Measurements from ENCODE around the gene KATNB1. TPM values are rescaled to one million over a fixed set of nuclear protein-coding genes. Genes with fewer than 3 reads are reported as not detected.

The KATNB1 gene
- total RNA-seq, 3 donors from 2014 or later (not counting 1 experiment from before 2014, with no cell fraction given), result 23.6 to 34.3 (median 29.7) TPM

DNA sequence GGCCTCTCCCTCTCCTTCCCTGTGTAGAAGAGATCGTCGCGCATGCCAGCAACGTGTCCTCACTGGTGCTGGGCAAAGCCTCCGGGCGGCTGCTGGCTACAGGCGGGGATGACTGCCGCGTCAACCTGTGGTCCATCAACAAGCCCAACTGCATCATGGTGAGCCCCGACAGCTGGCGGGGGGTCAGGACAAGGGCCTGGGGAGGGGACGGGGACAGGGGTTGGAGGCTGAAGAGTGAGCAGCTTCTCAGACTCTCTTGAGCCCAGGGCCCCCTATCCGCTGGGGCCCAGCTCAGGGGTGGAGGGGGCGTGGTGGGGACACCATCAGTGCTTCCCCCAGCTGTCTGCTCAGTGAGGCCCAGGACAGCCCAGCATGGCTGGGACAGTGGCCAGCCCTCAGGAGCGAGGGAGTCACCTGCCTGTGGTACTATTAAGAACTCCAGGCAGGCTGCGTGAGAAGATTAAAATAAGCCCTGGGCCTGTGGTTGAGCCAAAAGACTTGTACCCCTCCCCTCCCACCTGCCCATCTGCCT is 6.2 kb downstream of the KATNB1 start:
- Mint-ChIP-seq H3K9me3 (no peaks in the 10 kb centered on the region), H3K27ac (no peak overlapping the region), H3K4me1 (peaks cover 14 to 16% of the 10 kb centered on the region in 2 donors), H3K4me3 (no peak overlapping the region), H3K27me3 (ENCODE audit: low read depth in 2 of 2) (no peaks in the 10 kb centered on the region), H3K36me3 (no peaks in the 10 kb centered on the region)
- H3K9me3 ChIP-seq (ENCODE audit: control insufficient read depth, insufficient read depth, low read length), result no peaks in the 10 kb centered on the region
- peaks cover 6% of the 10 kb centered on the region for H3K4me1 ChIP-seq (ENCODE audit: control insufficient read depth, insufficient read depth, low read length)
- 96% methylated on average over 16 of the region's 16 CpGs for WGBS (ENCODE audit: insufficient coverage)
- intact Hi-C loops (cut with micrococcal nuclease), result no loop called here
- no peaks in the 10 kb centered on the region for H3K27me3 ChIP-seq (ENCODE audit: control insufficient read depth, insufficient read depth, low read length)
- H3K36me3 ChIP-seq (ENCODE audit: control insufficient read depth, insufficient read depth, low read length), result peaks cover 6% of the 10 kb centered on the region
- H3K27ac ChIP-seq (ENCODE audit: low read length), result no peak overlapping the region
- DNase-seq (no peak), ATAC-seq (no peak)
- TF ChIP-seq, protein P1, sequence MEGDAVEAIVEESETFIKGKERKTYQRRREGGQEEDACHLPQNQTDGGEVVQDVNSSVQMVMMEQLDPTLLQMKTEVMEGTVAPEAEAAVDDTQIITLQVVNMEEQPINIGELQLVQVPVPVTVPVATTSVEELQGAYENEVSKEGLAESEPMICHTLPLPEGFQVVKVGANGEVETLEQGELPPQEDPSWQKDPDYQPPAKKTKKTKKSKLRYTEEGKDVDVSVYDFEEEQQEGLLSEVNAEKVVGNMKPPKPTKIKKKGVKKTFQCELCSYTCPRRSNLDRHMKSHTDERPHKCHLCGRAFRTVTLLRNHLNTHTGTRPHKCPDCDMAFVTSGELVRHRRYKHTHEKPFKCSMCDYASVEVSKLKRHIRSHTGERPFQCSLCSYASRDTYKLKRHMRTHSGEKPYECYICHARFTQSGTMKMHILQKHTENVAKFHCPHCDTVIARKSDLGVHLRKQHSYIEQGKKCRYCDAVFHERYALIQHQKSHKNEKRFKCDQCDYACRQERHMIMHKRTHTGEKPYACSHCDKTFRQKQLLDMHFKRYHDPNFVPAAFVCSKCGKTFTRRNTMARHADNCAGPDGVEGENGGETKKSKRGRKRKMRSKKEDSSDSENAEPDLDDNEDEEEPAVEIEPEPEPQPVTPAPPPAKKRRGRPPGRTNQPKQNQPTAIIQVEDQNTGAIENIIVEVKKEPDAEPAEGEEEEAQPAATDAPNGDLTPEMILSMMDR (IDR thresholded peaks at IDR 0.05), result no peak
- no peak overlapping the region for H3K4me3 ChIP-seq (ENCODE audit: low read length)

DNA sequence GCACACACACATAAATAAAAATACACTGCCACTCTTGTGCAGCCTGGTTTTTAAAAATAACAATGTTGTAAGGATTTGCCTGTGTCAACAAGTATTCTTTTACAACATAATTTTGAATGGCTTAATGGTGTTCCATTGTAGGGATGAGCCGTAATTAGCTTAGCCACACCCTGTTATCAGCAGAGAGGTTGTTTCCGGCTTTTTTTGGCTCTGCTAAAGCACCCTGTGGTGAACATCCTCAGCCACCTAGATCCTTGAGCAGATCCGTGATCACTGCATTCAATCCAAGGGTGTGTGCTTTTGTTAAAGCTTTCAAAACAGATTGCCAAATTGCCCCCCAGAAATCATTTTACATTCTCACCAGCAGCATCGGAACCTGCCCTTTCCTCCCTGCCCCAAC is 7.0 kb downstream of the KATNB1 start:
- no peaks in the 10 kb centered on the region for H3K27me3 Mint-ChIP-seq (ENCODE audit: low read depth in 2 of 2)
- WGBS (ENCODE audit: insufficient coverage), result 99% methylated on average over 3 of the region's 4 CpGs
- TF ChIP-seq, protein P1 (IDR thresholded peaks at IDR 0.05), result no peak
- DNase-seq (no peak), ATAC-seq (no peak)
- H3K9me3 Mint-ChIP-seq, result no peaks in the 10 kb centered on the region
- H3K27ac ChIP-seq (ENCODE audit: low read length), result no peak overlapping the region
- no peaks in the 10 kb centered on the region for H3K36me3 Mint-ChIP-seq
- H3K36me3 ChIP-seq (ENCODE audit: control insufficient read depth, insufficient read depth, low read length), result peaks cover 6% of the 10 kb centered on the region
- intact Hi-C loops (cut with micrococcal nuclease), result no loop called here
- no peaks in the 10 kb centered on the region for H3K9me3 ChIP-seq (ENCODE audit: control insufficient read depth, insufficient read depth, low read length)
- H3K4me1 Mint-ChIP-seq, result peaks cover 7% of the 10 kb centered on the region in 2 donors
- no peaks in the 10 kb centered on the region for H3K27me3 ChIP-seq (ENCODE audit: control insufficient read depth, insufficient read depth, low read length)
- H3K27ac Mint-ChIP-seq, result no peak overlapping the region
- H3K4me1 ChIP-seq (ENCODE audit: control insufficient read depth, insufficient read depth, low read length), result no peaks in the 10 kb centered on the region
- H3K4me3 Mint-ChIP-seq, result no peak overlapping the region
- H3K4me3 ChIP-seq (ENCODE audit: low read length), result no peak overlapping the region

DNA sequence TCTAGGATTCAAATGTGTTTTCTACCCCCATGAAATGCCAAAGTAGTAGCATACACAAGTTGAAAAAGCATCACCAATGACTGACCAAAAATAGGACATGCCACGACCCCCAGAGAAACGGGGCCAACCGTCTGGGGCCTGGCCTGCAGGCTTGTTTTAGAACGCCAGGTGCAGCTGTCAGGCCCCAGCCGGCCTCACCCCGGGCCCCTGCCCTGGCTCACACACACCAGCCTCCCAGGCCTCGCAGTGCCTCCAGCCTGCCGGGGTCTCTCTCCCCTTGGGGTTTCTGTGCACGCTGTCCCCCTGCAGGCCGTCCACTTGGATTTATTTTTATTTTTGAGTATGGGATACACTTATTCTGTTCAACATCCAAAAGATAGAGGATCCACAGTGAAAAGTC is 7.9 kb downstream of the KATNB1 start:
- 82% methylated on average over 7 of the region's 10 CpGs for WGBS (ENCODE audit: insufficient coverage)
- H3K36me3 ChIP-seq (ENCODE audit: control insufficient read depth, insufficient read depth, low read length), result peaks cover 6% of the 10 kb centered on the region
- H3K4me1 ChIP-seq (ENCODE audit: control insufficient read depth, insufficient read depth, low read length), result no peaks in the 10 kb centered on the region
- intact Hi-C loops (cut with micrococcal nuclease), result no loop called here
- TF ChIP-seq, protein P1 (IDR thresholded peaks at IDR 0.05), result no peak
- no peak for ATAC-seq
- H3K4me3 ChIP-seq (ENCODE audit: low read length), result no peak overlapping the region
- Mint-ChIP-seq H3K27me3 (ENCODE audit: low read depth in 2 of 2) (no peaks in the 10 kb centered on the region), H3K36me3 (no peaks in the 10 kb centered on the region), H3K4me1 (peaks cover 7% of the 10 kb centered on the region in 2 donors), H3K4me3 (no peak overlapping the region), H3K9me3 (no peaks in the 10 kb centered on the region), H3K27ac (no peak overlapping the region)
- no peaks in the 10 kb centered on the region for H3K9me3 ChIP-seq (ENCODE audit: control insufficient read depth, insufficient read depth, low read length)
- no peak overlapping the region for H3K27ac ChIP-seq (ENCODE audit: low read length)
- no peak for DNase-seq
- H3K27me3 ChIP-seq (ENCODE audit: control insufficient read depth, insufficient read depth, low read length), result no peaks in the 10 kb centered on the region
